Brain microvascular endothelial cell (primary cell): ENCODE data around the gene CLSTN2.

ENCODE experiments used
- DNase-seq: peaks from one replicate; pipeline ENCODE4 v3.0.0-alpha.2; 2020
- H3K27ac ChIP-seq: fragments of 250-450 bp; sonication (Bioruptor Pico); 2 replicates; pipeline ENCODE4 v1.5.1; 2020; ENCODE audit warnings: mild to moderate bottlenecking, moderate library complexity
- H3K27me3 ChIP-seq: fragments of 250-450 bp; sonication (Bioruptor Pico); replicated peaks from 2 replicates; pipeline ENCODE4 v1.5.1; 2020; ENCODE audit warnings: mild to moderate bottlenecking
- H3K36me3 ChIP-seq: fragments of 250-450 bp; sonication (Bioruptor Pico); replicated peaks from 2 replicates; pipeline ENCODE4 v1.5.1; 2020; ENCODE audit warnings: mild to moderate bottlenecking
- H3K4me3 ChIP-seq: 2 replicates; pipeline ENCODE4 v1.5.1; 2011; ENCODE audit warnings: low read depth, mild to moderate bottlenecking, control low read depth, low read length, moderate library complexity
- in situ Hi-C: cut with HindIII; loops from 2 replicates; pipeline ENCODE4 v1.10.0; 2017; ENCODE audit warnings: low sequenced_read_pairs, low pct_ligation_motif_present
- TF ChIP-seq, protein P1 (sequence below): IDR thresholded peaks from 2 replicates; pipeline ENCODE4 v1.5.1; 2011; ENCODE audit warnings: low read depth, mild to moderate bottlenecking, moderate library complexity, low read length, control low read depth, inconsistent platforms; ENCODE audit errors: missing control alignments

The CLSTN2 gene

DNA sequence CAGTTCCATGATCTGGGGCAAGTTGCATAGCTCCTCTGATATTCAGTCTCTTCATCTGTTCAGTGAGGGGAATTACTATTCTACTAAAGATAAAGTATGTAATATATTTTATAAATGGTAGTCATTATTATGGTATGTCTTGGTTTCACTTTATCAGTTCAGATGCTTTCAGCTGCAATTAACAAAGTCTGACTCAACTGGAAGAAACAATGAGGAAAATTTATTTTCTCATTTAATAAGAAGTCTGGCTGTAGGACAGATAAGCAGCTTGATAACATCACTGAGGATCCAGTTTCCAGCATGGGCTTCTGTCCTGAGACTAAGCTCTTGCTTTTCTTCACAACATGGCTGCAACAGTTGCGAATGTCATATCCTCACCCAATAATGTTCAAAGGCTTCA, 388.6 kb downstream of the CLSTN2 start:
- in situ Hi-C loops: no loop called here
- Histone ChIP-seq H3K36me3 (no peaks in the 10 kb centered on the region), H3K4me3 (no peak overlapping the region), H3K27me3 (no peaks in the 10 kb centered on the region), H3K27ac (no peak overlapping the region)
- TF ChIP-seq, protein P1, sequence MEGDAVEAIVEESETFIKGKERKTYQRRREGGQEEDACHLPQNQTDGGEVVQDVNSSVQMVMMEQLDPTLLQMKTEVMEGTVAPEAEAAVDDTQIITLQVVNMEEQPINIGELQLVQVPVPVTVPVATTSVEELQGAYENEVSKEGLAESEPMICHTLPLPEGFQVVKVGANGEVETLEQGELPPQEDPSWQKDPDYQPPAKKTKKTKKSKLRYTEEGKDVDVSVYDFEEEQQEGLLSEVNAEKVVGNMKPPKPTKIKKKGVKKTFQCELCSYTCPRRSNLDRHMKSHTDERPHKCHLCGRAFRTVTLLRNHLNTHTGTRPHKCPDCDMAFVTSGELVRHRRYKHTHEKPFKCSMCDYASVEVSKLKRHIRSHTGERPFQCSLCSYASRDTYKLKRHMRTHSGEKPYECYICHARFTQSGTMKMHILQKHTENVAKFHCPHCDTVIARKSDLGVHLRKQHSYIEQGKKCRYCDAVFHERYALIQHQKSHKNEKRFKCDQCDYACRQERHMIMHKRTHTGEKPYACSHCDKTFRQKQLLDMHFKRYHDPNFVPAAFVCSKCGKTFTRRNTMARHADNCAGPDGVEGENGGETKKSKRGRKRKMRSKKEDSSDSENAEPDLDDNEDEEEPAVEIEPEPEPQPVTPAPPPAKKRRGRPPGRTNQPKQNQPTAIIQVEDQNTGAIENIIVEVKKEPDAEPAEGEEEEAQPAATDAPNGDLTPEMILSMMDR: no peak
- no peak for DNase-seq

DNA sequence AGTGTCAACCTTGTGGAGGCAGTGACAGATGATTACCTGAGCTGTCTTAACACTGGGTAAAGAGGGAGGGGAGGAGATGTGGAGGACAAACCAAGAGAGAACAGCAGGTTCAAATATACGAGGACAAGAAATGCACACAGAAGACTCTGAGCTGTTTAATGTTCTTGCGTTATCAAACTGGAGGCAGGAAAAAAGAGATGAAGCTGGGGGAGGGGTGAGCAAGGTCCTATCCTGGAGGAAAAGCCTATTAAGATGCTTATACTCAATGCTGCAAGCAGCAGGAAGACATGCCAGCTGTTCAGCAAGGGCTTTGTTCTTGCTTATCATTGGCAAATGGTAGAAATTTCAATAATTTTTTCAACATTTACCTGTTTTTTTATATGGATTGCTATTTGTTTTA, 397.1 kb downstream of the CLSTN2 start:
- DNase-seq: no peak
- H3K36me3 ChIP-seq: no peaks in the 10 kb centered on the region
- in situ Hi-C loops: no loop called here

DNA sequence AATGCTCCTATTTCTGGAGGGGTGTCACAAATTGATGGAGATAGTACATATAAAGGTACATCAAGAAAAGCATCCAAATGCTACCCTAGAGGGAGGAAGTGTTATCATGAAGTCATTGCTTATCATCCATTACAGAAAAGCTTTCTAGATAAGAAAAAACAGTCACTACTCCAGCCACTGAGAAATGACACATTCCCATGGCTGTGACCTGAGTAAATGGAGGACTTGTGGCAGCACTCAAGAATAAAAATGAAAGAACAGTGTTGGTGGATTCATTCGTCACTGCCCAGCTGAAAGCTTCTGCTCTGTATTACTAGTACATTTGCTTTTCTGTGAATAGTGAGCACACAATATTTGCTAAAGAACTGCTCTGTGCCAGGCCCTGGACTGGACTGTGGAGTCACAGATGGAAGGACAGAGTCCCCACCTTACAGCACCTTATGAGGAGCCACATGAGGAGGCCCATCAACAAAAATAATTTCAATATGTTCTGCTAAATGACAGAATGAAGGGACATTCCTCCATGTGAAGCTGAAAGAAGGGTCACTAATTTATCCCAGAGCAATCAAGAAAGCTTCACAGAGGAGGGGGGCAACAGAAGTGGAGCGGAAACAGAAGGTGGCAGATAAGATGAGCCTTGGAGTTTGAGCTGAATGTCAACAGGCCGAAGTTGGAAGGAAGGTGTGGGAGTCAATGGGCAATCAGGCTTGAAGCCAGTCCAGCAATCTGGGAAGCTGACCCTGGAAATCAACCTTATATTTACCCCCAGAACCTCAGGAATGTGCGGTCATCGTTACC, 399.3 kb downstream of the CLSTN2 start:
- Histone ChIP-seq H3K27ac (no peak overlapping the region), H3K36me3 (no peaks in the 10 kb centered on the region), H3K27me3 (no peaks in the 10 kb centered on the region), H3K4me3 (no peak overlapping the region)
- no peak for DNase-seq
- in situ Hi-C loops: no loop called here
- TF ChIP-seq, protein P1: no peak

More for the DNA sequence above, 397.1 kb downstream of the CLSTN2 start:
- Histone ChIP-seq H3K4me3 (no peak overlapping the region), H3K27ac (no peak overlapping the region), H3K27me3 (no peaks in the 10 kb centered on the region)
- TF ChIP-seq, protein P1: no peak

DNA sequence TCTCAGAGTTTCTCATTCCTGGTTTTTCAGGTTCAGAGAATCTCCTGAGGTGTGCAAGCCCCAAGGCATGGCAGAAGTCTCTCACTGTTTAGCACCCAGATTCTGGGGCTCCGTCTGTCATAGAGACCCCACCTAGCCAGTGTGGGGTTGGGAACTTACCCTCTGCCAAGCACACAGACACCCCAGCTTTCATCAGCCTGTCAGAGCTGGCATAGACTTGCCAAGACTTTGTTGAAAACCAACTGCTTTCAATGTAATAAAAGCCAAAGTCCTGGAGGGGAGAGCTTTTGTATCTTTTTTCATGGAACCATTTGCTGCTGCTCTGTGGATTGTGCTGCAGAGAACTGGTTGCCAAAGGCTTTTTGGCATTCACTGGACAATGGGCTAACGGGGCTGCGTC, 401.5 kb downstream of the CLSTN2 start:
- in situ Hi-C loops: no loop called here
- no peak for DNase-seq
- no peak overlapping the region for H3K4me3 ChIP-seq
- TF ChIP-seq, protein P1: no peak
- no peaks in the 10 kb centered on the region for H3K36me3 ChIP-seq
- no peaks in the 10 kb centered on the region for H3K27me3 ChIP-seq
- no peak overlapping the region for H3K27ac ChIP-seq

DNA sequence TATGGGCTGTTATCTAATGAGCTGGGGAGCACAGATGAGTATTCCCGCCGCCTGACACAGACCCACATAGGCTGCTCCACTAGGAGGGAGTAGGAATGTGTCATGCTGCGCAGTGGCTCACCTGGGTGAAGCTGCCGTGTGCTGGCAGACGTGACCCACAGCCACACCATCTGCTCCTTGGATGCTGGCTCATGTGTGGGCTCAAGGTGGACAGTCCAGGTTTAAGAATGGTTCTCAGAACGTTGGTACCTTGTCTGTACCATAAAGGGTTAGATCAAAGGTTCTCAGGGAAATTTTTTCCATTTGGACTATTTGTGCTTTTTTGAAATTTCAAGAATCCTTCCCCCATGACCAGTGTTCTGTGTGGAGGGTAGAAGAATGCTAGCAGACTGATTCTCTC, 403.9 kb downstream of the CLSTN2 start:
- TF ChIP-seq, protein P1: no peak
- in situ Hi-C loops: no loop called here
- no peaks in the 10 kb centered on the region for H3K27me3 ChIP-seq
- no peak overlapping the region for H3K4me3 ChIP-seq
- no peak for DNase-seq
- H3K27ac ChIP-seq: no peak overlapping the region
- H3K36me3 ChIP-seq: no peaks in the 10 kb centered on the region

DNA sequence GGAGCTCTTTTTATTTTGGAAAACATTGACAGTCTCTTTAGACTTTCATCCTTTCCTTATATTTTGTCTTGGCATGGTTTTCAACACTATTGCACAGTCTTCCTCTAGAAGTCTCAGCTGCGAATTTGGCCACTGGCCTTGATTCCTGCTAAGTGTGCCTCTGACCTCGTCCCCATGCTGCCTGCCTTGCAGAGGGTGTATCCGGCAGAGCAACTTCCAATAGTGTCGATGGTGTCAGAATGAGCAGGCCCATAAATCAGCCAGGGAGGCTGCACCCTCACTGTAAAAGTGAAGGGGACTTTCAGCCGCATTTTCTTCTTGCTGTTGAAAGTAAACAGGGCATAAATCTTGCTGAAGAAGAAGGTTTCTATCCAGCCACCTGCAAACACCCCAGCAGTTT, 406.2 kb downstream of the CLSTN2 start:
- no peak overlapping the region for H3K27ac ChIP-seq
- TF ChIP-seq, protein P1: no peak
- no peaks in the 10 kb centered on the region for H3K36me3 ChIP-seq
- in situ Hi-C loops: no loop called here
- DNase-seq: no peak
- H3K27me3 ChIP-seq: no peaks in the 10 kb centered on the region
- no peak overlapping the region for H3K4me3 ChIP-seq
